ENCODE results near the gene INSRR. TPM values are rescaled to one million over a fixed set of nuclear protein-coding genes. Genes with fewer than 3 reads are reported as not detected.
A peak's percentile ranks its signal among the peaks of the same experiment; 100 is the strongest.

INSRR gene
- total and polyA plus RNA-seq, 9 of the 15 experiments (the other 6 are each of a cell fraction or from before 2014, with no cell fraction given), result 0.03 to 0.18 (median 0.06) TPM; not detected in 3

GRCh38 chr1:156889802-156890580 is 31.1 kb upstream of the INSRR start (continued):
- TF ChIP-seq DMBX1 (CRISPR knock-in tag; IDR thresholded peaks at IDR 0.05; ENCODE audit: borderline replicate concordance) (no peak), DDX20 (tag; IDR thresholded peaks at IDR 0.05; ENCODE audit: low read depth) (no peak), EP300 (IDR thresholded peaks at IDR 0.05; ENCODE audit: low read length) (peak; percentile 50), HEY1 (CRISPR knock-in tag; IDR thresholded peaks at IDR 0.05; ENCODE audit: borderline replicate concordance) (no peak; the same call in 1 of the 2 replicates), CAMTA2 (CRISPR knock-in tag; conservative IDR thresholded peaks at IDR 0.05) (no peak), TOE1 (IDR thresholded peaks at IDR 0.05; ENCODE audit: borderline replicate concordance) (peak; percentile 84; the same call in 1 of the 2 replicates), TOE1 (CRISPR knock-in tag; IDR thresholded peaks at IDR 0.05; ENCODE audit: borderline replicate concordance, low read depth) (no peak), ARID4B (CRISPR knock-in tag; IDR thresholded peaks at IDR 0.05) (no peak), PYGO2 (tag; IDR thresholded peaks at IDR 0.05) (no peak), ETV6 (IDR thresholded peaks at IDR 0.05; ENCODE audit: borderline replicate concordance in 1 of 2, low read depth in 2 of 2, low read length in 1 of 2) (no peak), ETV6 (CRISPR knock-in tag; IDR thresholded peaks at IDR 0.05; ENCODE audit: borderline replicate concordance) (no peak), RAD21 (CRISPR knock-in tag; conservative IDR thresholded peaks at IDR 0.05 in 1 of 2, IDR thresholded peaks at IDR 0.05 in 1 of 2) (peak; percentile 91 to 97), HBP1 (CRISPR knock-in tag; IDR thresholded peaks at IDR 0.05) (no peak), ZNF384 (IDR thresholded peaks at IDR 0.05; ENCODE audit: low read depth, low read length) (no peak), KDM1A (IDR thresholded peaks at IDR 0.05) (no peak), HOMEZ (CRISPR knock-in tag; IDR thresholded peaks at IDR 0.05) (no peak)
- TF ChIP-seq, protein P1, sequence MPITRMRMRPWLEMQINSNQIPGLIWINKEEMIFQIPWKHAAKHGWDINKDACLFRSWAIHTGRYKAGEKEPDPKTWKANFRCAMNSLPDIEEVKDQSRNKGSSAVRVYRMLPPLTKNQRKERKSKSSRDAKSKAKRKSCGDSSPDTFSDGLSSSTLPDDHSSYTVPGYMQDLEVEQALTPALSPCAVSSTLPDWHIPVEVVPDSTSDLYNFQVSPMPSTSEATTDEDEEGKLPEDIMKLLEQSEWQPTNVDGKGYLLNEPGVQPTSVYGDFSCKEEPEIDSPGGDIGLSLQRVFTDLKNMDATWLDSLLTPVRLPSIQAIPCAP (CRISPR knock-in tag; IDR thresholded peaks at IDR 0.05; ENCODE audit: borderline replicate concordance), result no peak

Measured in K562 (cell line).